GM11168 (cell line): ENCODE results near the gene ATP8A2.

Experiments used
- in situ Hi-C: fragments of 300-500 bp; cut with MboI; formaldehyde crosslinking; loops from one replicate; pipeline ENCODE4 v1.12.0; 2022; ENCODE audit warnings: low sequenced_read_pairs; ENCODE audit not compliant: unreplicated experiment

ATP8A2 gene

DNA sequence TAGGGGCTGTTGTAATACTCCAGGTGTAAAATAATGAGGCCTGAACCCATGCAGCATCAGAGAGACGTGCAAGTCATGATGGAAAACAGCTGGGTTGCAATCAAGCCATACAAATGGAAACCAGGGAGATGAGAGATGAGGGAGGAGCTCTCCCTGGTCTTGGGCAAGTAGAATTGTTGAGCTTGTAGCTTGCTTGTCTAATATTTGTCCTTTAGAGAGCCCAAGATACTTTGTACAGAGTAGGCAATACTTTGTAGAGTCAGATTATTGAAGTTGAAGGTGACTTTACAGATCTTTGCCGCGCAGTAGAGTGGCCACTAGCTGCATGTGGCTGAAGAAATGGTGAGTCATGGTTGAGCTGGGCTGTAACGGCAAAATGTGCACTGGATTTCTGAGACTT, 8.3 kb downstream of the ATP8A2 start:
- in situ Hi-C loops, result no loop called here

- in situ Hi-C loops, result no loop called here
These were observed 9.1 kb downstream of the ATP8A2 start for GRCh38 chr13:25380741-25381324.

DNA sequence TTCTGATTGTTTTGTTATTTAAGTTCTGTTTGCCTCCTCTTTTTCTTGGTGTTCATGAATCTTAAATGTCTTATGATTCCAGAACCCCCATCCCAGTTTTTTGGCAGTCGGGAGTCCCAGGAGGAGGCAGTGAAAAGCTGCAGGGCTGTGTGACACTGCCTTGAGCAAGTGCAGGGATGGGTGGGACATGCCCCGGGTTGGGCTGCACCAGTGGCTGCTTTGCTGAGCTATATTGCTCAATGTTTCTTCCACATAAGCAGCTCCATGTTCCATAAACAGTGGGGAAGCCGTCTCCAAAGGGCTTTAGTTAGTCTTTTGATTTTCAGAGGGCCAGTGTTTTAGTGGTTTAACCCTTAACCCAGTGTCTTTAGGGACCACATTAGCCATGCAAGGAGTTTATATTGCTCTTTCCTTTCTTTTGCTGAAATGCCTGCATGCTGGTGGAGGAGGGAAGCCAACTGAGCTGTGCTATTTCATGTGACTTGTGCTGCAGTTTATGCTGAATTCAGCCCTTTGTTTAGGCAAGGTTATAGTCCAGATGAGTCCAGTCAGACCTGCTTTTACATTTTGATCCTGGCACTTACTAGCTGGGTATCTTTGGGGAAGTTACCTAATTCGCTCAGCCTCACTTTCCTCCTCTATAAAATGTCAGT, 13.1 kb downstream of the ATP8A2 start:
- in situ Hi-C loops, result no loop called here

DNA sequence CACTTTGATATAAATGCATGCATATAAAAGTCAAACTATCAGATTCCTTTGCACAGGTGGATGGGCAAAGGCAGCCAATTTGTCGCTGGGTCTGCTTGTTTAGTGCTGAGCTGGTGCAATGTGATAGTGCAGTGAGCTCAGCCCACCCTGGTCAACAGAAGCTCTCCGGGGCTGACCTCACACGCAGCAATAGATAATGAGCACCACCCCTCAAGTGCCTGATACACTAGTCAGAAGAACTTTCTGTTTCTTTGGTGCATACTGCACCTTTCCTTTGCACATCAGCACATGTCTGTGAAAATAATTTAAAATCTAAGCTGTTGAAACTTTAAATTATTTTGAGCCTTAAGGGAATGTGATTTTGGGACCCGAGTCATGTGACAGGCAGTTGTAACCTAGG, 20.2 kb downstream of the ATP8A2 start:
- in situ Hi-C loops, result no loop called here

DNA sequence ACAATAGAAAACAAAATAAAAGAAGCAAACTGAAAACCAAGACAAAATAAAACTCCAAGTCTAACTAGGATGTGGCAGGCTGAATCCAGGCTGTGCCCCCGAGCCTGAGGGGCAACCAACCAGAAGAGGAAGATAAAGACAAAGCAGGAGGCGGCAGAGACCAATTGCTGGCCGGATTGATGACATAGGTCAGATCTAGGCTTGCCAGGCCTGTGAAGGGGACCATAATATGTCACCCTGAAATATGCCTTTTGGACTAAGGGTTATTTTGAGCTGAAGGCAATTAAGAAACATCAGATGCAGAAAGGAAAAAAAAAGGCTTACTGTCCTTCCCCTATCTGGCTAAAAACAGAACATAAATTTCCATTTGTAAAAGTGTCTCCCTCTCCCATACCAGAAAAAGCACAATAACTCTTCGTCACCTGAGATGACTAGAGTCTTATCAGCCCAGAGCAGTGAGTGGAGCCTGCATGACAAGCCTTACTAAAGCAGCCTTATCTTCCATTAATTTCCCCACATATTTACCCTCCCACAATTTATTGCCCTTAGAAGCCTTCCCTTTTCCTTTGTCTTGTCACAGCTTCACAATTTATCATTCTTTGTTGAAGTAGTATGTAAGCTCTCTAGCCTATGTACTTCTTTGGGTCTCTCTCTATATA, 22.8 kb downstream of the ATP8A2 start:
- in situ Hi-C loops, result no loop called here

DNA sequence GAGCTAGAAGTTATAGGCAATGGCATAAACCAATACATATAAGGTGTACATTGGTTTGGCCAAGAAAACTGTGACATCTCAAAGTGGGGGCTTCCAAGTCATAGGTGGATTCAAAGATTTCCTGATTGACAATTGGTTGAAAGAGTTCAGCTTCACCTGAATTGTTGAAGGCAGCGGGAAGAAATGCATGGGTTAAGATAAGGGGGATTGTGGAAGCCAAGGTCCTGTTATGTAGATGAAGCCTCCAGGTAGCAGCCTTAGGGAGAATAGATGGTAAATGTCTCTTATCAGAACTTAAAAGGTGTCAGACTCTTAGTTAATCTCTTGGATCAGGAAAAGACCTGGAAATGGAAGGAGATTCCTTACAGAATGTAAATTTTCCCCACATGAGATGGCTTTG, 26.0 kb downstream of the ATP8A2 start:
- in situ Hi-C loops, result no loop called here

DNA sequence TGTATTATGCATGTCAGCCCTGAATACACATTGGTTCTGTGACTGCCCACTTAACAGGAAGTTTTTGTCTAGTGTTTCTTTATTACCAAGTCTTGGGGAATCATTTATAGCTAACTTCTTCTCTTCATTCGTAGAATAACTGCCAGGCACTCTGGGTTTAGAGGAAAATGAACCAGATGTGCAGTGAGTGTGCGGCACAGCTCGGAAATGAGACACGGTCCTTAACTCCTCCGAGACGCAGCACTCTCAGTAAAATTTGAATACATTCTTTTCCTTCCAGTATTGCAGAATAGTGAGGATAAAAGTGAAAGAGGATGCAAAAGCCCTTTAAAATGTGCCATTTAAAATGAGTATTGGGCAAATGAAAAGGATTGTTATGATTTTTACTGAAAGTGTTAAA, 29.2 kb downstream of the ATP8A2 start:
- in situ Hi-C loops, result no loop called here

DNA sequence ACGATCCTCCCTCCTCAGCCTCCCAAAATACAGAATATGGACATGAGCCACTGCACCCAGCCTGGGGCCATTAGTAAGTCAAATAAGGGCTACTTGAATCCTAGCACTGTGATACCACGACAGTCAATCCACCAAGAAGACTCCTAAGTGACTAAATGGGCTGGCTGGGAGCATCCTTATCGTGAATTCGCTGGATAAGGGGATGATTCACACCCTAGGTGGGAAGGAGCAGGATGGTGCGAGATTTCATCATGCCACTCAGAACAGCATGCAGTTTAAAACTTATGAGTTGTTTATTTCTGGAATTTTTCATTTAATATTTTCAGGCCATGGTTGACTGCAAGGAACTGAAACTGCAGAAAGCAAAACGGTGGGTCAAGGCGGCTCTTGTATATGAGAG, 30.2 kb downstream of the ATP8A2 start:
- in situ Hi-C loops, result no loop called here

DNA sequence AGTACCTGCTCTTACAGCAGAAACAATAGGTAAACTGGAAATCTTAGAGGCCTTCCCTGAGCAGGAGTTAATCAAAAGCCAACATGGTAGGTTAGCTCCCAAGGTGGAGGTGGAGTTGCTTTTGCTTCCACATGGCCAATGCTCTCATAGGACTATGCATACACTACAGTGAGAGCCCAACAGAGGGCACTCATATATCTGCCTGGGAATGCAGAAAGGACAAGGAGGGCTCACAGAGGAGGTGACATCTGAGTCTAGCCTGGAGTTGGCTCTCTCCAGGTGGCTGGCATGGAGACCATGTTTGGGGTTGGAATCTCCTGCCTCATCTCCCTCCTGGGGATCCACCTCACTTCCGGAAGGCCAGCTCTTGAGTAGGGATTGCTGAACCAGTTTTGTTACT, 34.6 kb downstream of the ATP8A2 start:
- in situ Hi-C loops, result no loop called here

- in situ Hi-C loops, result no loop called here
These were observed 38.2 kb downstream of the ATP8A2 start for GRCh38 chr13:25409938-25410337.

- in situ Hi-C loops, result no loop called here
These were observed 43.5 kb downstream of the ATP8A2 start for GRCh38 chr13:25415241-25415640.

- in situ Hi-C loops, result no loop called here
These were observed 45.8 kb downstream of the ATP8A2 start for GRCh38 chr13:25417535-25417934.

DNA sequence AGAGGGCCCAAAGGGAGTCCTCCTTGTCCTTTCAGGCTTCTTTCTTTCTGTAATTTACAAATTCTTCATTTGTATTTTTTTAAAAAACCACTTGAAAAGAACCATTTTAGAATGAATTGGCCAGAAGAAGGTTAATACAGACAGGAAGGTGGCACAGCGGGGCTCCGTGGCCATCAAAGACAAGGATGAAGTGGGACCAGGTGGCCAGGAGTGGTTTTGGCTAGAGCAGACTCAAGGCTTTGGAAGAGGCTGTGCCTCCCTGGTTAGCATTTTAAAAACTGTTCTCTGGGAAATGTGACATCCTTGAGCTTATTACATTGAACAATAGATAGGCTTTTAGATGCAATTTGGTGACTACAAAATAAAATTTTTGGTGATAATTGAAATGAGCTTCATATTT, 48.4 kb downstream of the ATP8A2 start:
- in situ Hi-C loops, result no loop called here

GRCh38 chr13:25421612-25422011, 49.8 kb downstream of the ATP8A2 start:
- in situ Hi-C loops, result no loop called here

- in situ Hi-C loops, result no loop called here
These were observed 50.4 kb downstream of the ATP8A2 start for GRCh38 chr13:25422153-25422552.

DNA sequence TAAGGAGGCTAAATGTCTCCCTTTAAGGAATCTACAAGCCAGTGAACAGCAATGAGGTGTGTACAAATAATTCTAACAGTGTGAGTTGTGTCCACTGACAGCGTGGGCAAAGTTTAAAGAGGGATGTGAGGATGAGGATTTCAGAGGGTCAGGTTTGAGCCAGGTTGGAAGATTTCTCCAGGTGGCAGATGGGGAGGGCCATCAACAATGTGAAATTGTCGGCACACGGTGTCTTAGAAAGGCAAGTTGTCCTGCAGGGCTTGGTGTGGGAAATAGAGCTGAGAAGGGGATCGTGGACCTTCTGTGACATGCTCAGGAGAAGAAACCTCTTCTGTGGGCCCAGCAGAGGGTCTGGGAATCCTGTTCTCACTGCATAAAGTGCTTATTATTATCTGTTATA, 52.1 kb downstream of the ATP8A2 start:
- in situ Hi-C loops, result no loop called here

- in situ Hi-C loops, result no loop called here
These were observed 57.7 kb downstream of the ATP8A2 start for GRCh38 chr13:25429466-25429865.

DNA sequence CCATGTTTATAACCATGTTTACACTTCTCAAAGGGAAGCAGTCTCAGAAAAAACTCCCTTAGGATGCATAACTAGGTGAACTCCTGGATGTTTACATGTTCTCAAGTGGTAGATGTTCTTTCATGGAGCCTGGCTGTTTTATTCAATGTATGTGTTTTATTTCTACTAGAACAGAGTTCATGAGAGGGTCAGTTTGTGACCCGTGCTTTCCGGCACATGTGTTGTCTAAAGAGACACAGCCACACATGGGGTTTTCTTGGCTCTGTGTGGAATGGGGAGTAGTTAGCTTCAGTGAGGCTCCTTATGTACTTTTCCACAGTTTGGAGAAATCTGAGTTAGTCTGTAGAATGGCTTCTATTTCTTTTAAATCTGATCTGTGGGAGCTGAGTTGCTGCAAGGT, 60.9 kb downstream of the ATP8A2 start:
- in situ Hi-C loops, result no loop called here

- in situ Hi-C loops, result no loop called here
These were observed 68.3 kb downstream of the ATP8A2 start for GRCh38 chr13:25440061-25440460.

DNA sequence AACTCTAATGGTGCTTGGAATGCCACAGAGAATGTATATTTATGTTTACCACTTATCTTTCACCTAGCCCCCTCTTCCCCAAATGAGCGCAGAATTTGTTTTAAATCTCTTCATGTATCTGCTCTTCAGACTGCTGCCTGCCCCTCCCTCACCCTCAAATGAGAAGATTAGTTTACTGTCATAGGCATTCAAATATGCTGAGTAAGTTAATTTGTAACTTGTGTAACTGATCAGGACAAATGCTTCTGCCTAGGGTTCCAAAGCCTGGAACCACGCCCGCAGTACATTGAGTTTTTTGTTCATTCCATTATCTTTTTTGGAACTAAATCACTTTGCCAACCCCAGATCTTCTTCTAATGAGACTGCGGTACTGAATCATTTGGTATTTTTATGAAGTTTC, 74.5 kb downstream of the ATP8A2 start:
- in situ Hi-C loops, result no loop called here

DNA sequence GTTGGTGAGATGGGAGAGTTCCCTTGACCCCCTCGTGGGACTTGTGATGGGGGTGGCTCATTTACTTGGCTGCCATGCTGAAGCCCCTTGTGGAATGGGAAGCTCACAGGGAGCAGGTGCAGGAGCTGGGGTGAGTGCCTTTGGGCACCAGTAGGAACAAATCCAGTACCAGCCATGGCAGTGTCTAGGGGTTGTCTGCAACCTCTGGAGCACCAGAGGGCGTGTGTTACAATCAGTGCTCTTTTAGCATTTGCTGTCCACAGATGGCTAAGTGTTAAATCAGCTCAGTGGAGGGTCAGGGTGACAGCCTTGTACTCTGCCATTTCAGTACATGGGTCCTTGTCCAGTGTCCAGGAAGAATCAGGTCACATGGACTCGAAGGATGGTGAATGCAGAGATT, 75.6 kb downstream of the ATP8A2 start:
- in situ Hi-C loops, result no loop called here

DNA sequence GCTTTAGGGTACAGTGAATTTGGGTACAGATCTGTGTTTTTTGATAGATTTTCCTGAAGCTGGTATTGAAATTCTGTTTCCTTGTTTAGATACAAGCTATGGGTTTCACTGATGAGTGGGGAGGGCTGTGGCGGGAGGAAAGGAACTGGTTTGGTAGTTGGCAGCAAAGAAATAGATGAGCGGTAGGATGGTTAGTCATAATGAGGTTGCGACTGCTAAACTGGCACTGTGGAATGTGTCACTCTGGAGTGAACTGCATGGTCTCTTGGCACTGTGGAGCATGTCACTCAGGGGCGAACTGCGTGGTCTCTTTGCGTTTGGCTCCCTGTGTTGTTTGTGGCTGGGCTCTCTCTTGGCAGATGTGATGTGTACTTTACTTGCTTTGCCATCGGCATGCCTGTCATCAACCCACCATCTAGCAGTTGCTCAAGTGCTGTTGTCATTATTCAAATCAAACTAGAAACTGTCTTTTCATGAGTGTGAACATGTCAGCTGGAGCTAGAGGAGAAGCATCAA, 82.1 kb downstream of the ATP8A2 start:
- in situ Hi-C loops, result no loop called here
